ENCODE data around the gene IFNLR1.
A peak's percentile ranks its signal among the peaks of the same experiment; 100 is the strongest.

The IFNLR1 gene

DNA sequence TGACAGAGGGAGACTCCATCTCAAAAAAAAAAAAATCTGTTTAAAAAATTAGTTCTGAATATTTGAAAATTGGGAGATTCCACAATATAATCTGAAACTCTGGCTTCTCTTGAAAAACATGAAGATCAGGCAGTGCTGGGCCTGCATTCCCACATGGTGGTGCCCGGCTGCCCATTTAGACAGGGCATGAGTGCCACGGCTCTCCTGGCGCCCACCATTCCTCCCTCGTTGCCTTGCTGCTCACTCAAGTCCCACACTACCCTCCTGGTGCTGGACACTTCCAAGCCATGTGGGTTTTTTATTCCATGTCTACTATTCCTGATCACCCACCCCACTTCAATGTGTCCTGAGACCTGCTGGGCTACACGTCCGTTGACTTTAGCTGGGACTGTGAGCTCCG, 64.3 kb downstream of the IFNLR1 start:
- no peak for DNase-seq (ENCODE audit: low read depth, low spot score)

DNA sequence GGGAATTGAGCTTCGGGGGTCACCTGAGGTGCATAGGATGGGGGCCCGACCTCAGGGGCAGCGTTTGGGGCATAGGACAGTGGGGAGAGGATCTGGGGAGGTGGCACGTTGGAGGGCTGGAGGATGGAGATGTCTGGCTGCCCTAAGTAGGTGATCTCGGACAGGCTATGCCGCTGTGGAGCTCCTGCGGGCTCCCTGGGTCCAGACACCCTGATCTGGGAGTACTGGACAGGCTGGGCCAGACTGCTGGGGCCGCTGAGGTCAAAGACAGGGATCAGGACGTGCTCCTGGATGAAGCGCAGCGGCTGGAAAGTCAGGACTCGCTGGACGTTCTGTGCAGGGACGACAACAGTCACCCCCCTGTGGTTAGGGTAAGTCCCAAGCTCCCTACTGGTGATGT, 65.7 kb downstream of the IFNLR1 start:
- DNase-seq (ENCODE audit: low read depth, low spot score), result no peak

DNA sequence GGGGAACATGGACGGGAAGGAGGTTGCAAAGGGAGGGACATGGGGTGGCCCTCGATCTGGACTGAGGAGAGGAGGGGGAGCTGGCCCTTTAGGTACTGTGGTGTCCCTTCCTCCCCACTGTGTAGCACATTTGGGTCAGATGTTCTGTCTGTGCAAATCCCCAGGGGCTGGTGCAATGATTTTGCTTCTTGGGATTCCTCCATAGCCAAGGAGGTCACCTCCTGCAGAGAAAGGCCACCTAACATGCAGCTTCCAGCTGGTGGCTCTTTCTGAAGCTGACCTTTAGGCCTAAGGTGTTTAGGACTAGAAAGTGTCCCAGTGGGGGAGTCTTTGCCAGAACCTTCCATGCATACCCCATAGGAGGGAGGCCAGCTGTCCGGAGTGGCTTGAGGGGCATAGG, 66.1 kb downstream of the IFNLR1 start:
- no peak for DNase-seq (ENCODE audit: low read depth, low spot score)

DNA sequence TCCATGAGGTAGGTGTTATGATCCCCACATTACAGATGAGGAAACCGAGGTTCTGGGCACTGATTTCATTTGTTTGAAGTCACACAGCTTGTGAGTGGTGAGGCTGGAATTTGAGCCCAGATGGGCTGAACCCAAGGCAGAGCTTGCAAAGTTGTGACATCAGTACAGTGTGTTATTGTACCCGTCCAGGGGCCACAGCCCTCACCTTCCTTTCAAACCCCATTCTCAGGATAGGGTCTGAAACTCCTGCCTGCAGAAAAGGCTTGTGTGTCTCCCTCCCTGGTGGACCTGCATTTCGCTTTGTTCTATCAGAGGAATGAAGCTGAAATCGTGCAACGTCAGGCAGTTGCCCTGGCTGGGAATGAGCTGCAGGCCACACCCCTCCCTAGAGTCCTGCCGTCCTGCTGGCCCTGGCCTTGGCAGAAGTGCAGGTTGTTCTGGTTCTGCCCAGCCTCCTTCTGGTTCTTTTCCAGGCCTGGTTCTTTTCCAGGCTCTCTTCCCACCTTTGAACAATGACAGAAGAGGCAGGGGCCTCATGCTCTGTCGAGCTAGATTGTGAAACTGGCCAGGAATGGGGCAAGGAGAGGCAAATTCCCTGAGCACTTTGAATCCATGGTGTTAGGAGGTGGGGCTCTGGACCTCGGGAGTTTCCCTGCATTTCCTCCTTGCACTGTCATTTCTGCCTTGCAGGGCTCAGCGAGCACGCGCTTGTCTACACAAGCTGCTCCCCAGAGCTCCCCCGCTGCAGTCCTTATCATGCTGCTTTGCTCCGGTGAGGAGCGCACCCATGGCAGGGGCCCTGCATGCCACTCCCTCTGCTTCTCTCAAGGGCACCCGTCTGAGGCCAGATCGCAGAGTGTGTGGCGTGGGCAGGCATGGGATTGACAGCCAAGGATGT, 67.0 kb downstream of the IFNLR1 start:
- DNase-seq (ENCODE audit: low read depth, low spot score), result peak; percentile 42

DNA sequence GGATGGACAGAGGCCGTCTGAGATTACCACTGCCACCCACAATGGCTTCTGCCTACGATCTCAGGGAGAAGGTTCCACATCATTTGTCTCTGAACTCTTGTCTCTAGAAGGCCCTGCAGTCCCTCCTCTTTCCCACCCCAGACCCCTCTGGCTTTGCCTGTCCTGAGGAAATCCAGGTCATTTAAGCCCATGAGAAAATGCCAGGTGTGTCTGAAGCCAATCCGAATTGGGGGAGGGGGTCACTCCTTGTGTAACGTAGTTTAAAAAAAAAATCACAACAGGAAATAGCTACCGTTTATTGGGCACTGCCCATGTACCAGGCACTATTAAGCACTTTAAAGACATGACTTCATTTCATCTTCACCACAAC, 67.6 kb downstream of the IFNLR1 start:
- no peak for DNase-seq (ENCODE audit: low read depth, low spot score)

DNA sequence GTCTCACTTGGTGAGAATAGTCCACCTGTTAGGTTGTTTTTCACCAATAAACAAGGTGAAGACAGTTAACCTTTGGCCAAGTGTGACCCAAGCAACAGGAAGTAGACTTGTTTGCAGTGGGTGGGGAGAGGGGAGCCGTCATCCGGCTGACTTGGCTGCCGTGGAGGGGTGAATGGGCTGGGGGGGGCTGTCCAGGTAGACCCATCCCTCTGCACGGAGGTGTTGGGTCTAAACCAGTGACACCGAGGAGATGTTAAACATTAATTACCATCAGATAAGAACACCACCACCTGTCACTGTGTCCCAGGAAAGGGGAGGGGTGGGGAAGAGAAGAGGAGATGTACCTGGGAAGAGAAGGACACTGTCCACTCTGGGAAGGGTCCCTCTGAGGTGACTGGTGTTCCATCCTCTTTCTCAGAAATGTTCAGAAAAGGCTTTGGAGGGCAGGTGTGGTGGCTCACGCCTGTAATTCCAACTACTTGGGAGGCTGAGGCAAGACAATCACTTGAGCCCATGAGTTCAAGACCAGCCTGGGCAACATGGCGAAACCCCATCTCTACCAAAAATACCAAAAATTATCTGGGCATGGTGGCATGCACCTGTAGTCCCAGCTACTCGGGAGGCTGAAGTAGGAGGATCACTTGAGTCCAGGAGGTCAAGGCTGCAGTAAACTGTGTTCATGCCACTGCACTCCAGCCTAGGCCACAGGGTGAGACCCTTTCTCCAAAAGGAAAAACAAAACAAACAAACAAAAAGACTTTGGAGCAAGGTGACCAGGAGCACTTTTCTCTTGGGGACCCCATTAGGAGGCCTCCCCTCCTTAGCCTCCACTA, 68.5 kb downstream of the IFNLR1 start:
- no peak for DNase-seq (ENCODE audit: low read depth, low spot score)

DNA sequence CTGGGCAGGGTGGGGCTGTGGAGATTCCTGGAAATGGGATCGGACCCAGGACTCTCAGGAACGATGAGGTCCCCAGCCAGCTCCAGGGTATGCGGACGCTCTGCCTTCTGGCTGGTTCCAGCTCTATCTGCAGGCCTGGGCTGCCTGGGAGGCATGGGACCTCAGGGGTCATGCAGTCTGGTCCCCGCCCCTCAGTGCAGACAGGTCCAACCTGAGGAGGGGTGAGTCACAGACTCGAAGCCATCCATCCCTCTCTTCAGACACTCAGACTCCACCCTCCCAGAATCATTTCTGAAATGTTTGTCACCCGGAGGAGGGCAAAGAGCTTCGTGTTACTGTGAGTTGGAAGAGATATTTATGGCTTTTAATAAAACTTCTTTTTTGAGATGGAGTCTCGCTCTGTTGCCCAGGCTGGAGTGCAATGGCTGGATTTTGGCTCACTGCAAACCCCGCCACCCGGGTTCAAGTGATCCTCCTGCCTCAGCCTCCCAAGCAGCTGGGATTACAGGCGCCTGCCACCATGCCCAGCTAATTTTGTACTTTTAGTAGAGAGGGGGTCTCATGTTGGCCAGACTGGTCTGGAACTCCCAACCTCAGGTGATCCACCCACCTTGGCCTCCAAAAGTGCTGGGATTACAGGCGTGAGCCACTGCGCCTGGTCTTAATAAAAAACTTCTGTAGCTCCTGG, 69.2 kb downstream of the IFNLR1 start:
- peak; percentile 39 for DNase-seq (ENCODE audit: low read depth, low spot score)

DNA sequence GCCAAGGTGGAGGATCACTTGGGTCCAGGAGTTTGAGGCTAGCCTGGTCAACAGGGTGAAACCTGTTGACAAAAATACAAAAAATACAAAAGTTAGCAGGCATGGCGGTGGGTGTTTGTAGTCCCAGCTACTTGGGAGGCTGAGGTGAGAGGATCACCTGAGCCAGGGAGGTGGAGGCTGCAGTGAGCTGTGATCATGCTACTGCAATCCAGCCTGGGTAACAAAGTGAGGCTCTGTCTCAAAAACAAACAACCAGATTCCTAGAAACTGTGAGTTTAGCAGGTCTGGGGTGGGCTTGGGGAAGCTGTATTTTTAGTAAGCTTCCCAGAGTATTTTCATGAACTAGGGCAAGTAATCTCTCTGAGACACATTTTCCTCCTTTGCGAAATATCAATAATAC, 70.0 kb downstream of the IFNLR1 start:
- DNase-seq (ENCODE audit: low read depth, low spot score), result no peak

DNA sequence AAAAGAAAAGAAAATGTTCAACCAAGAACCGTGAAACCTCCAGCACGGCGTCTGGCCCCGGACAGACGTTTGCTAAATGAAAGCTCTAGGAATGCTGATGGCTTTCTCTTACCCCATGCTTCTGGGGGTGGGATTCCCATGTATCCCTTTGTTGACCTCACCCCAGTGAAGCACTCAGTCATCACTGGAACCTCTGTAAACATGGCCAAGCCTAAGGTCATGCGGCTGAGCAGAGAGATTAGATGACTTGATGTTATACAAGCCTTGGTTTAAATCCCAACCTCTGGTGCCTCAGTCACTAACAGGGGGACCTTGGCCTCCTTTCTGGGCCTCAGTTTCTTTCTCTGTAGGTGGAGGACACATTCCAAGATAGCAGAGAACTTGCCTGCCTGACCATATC, 72.3 kb downstream of the IFNLR1 start:
- DNase-seq (ENCODE audit: low read depth, low spot score), result no peak

DNA sequence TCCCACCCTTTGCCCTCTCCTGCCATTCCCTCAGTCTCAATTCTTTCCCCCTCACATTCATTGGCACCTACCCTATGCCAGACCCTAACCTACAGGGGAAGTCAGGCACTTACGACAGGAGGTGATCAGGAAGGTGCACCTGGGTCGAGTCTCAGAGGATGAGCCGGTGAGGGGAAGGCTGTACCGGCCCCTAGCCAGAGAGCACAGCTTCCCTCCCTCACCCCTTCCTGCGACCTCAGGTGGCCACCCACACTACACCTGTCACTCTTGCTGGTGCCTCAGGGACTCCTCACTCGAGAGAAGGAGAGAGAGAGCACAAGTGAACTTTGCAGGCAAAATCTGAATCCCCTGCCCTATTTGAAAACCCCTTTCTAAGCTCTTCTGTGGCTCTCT, 73.5 kb downstream of the IFNLR1 start:
- no peak for DNase-seq (ENCODE audit: low read depth, low spot score)

DNA sequence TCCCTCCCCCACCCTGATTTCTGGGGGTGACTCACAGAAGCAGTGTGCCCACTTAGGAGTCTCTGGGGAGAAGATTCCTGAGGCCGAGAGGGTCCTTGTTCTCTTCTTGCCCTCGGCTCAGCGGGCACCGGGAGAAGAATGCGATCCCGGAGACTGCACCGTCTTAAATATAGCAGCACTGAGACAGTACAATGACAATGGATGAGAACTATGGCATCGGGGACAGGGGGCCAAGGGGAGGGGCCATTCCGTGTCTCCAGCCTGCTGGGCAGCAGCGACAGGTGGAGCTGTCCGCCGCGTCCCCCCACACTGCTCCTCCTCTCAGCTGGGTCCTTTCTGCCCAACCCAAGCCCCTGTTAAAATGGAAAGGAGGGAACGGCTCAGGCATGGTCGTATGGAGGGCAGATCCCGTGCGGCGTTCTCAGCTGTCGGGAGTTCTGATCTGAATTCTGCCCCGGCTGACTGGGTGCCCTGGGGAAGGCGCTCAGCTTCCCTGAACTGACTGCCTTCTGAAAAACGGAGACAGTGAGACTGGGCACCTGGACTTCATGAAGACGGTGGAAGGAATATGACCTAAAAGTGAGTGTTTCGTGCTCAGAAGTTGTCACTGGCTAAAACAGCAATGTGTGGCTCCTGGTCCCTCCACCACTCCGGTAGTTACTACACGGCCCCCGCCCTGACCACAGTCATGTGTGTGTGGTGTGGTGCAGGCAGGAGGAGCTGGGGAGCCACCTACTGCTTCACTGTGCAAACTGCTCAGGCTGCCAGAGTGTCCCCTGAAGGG, 74.9 kb downstream of the IFNLR1 start, which contains the start of gene MYOM3:
Gene MYOM3 (minus strand): TSS at position 140 of the 784 bp plus-strand sequence. CDS start 3,499 bp downstream, outside the sequence.
- DNase-seq (ENCODE audit: low read depth, low spot score), result peak; percentile 77

DNA sequence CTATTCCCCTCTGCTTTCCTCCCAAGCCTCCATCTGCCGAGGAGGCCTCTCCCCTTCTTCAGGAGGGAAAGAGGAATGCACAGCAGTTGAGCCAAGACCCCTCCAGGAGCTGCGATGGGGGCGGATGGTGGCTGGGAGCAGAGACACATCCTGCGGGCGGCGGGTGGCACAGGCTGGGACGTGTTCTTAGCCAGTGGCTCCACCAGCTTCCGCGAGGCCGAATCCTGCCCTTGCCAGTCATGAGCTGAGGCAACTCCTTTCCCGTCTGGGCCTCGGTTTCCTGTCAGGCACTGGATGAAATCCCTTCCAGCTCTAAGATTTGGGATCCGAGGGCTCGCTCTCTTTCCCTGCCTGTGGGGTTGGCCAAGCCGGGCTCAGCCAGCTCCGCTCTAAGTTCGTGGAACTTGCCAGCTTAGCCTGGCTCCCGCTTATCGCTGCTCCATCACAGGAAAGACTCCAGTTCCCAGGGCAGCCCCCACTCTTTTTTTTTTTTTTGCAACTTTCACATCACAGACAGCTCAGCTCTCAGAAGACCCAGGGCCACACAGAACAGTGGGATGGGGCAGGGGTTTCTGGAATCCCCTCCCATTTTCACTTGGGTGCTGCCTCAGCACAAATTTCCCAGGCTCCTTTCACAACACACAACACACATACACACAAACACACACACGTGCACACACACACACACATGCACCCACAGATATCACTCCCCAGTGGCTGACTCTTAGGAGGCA, 75.7 kb downstream of the IFNLR1 start:
- DNase-seq (ENCODE audit: low read depth, low spot score), result no peak

DNA sequence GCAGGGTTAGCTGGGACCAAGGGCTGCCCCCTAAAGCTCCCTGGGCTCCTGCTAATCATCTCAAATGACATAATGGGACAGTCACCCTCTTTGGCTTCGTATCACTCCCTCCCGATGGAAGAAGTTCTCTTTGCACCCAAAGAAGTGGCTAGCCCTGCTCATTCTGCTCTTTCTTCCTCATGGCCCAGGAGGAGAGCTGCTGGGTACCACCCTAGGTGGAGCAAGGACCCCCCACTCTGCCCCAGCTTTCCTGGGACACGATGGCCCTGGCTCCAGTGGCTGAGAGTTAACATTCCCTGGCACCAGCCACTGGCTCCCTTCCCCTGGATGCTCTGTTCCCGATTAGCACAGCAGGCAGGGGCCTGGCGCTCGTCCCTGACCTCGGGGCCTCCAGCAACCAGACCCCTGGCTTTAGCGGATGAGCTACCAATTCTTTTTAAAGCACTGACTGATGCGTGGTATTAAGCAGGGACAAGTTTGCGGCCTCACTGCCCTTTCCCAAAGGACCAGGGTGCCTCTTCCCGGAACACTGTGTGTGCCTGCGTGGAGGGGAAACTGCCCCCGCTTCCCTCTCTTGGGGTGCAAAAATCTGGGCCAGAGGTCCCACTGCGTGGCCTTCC, 76.3 kb downstream of the IFNLR1 start:
- peak; percentile 38 for DNase-seq (ENCODE audit: low read depth, low spot score)

DNA sequence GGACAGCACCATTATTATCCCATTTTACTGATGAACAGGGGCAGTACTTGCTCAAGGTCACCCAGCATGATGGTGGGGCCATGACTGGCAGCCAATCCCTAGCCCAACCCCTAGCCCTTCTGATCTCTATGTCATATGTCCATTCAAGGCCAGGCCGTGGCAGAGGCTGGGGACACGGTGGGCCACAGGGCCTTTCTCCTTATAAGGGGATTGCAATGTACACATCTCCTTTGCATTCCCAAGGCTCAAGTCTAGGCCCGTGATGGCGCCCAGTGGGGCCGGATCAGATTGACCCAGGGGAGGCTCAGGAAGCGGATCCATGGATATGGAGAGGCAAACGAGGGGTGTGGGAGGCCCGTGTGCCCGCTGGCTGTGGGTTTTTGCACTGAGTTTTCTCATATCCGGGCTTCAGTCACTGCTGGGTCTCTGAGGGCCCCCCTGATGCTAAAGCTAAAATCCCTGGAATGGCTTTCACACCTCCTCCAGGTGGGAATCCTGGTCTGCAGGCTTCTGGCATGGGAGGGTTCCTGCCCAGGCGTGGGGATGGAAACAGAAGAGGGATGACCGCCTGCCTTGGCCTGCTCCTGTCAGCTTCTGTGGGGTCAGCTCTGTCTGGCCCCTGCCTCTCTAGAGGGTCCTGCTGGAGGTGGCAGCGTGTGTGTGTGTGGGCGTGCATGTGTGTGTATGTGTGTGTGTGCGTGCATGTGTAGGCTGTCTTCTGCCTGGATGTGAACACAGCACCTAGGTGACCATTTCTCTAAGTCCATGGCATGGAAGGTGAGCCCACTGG, 77.2 kb downstream of the IFNLR1 start:
- DNase-seq (ENCODE audit: low read depth, low spot score), result no peak

DNA sequence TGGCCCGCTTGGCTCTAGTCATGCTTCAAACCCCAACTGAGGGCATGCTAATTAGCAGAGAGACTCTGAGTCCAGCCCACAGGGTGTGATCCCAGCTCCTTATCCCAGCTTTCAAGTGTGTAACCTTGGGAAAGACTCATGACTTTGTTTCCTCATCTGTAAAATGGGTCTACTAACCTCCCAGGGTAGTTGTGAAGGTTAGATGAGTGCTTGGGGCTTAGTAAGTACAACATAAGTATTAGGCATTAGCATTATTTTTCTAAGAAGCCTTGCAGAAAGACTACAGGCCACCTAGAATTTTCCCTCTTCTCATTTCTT, 78.0 kb downstream of the IFNLR1 start:
- DNase-seq (ENCODE audit: low read depth, low spot score), result no peak

DNA sequence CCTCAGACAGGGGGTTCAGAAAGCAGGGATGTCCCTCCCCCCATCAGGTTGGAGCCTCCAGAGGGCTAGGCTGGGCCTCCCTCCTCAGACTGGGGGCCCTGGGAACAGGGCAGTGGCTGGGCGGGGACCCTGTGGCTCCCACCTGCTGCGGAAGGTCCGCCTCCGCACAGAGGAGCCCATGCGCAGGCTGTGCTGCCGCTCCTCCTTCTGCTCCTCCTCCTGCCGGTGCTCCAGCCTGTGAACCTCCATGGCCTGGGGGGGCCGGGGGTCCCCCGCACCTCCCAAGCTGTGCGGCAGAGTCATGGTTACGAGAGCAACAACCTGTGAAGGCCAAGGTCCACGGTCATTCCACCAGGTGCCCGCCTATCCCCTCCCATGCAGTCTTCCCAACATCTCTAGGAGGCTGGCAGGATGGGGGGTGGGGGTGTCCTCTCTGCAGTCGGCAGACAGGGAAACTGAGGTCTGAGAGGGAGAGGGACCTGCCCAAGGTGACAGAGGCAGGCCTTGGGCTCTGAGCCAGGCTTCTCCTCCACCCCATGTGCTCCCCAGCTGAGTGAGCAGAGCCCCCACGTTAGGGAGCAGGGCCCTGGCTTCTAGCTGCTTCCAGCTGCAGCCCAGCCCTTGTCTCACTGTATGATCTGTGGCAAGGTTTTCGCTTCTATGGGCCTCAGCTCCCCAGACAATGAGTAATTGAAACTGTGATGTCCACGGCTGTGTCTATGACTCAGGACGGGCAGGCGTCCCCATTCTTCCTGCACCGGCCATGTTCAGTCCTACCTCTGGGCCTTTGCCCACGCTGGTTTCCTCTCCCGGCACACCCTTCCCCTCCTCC, 78.5 kb downstream of the IFNLR1 start:
- no peak for DNase-seq (ENCODE audit: low read depth, low spot score)

DNA sequence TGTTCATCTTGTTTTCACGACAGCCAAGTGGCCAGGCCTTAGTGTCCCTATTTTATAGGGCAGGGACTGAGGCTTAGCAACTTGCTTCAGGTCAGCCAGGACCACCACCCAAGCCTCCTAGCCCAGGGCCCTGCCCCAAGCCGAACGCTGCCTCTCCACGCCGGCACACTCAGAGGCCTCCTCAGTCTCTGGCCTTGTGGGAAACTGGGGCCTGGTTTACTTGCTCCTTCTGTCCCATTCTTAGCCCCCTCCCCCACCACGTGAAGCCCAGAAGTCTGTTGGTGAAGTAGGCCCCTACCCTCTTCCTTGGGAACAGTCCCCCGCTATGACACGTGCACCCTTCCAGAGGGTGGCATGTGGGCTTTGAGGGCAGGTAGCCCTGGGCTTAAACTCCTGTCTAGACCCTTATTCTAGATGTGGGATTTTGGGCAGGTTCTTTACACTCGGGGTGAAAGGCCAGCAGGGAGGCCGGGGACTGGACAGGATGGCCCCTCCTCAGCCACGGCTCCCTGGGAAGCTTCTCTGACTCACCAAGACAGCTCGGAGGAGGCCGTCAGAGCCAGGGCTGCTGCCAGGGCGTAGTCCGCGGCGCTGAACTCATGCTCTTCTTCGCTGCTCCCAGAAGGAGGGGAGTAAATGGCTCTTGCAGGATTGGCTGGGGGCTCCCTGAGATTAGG, 79.5 kb downstream of the IFNLR1 start:
- peak; percentile 31 for DNase-seq (ENCODE audit: low read depth, low spot score)
